ENCODE results near the gene DHRS9.

GRCh38 chr2:169118060-169118459, 48.7 kb downstream of the DHRS9 start:
- TF ChIP-seq CREB5 (CRISPR knock-in tag; IDR thresholded peaks at IDR 0.05; ENCODE audit: low read depth) (no peak), PATZ1 (CRISPR knock-in tag; IDR thresholded peaks at IDR 0.05; ENCODE audit: borderline replicate concordance) (no peak), CSDC2 (CRISPR knock-in tag; IDR thresholded peaks at IDR 0.05) (no peak)

All from SK-N-SH treated with all-trans-retinoic acid at 6 μM for 48 hours (cell line).